Measurements from ENCODE around the gene DRAXIN. TPM values are rescaled to one million over a fixed set of nuclear protein-coding genes. Genes with fewer than 3 reads are reported as not detected.
"Not testable (repeated sequence)": the region's sequence is repeated elsewhere in the genome, so short reads cannot be mapped to it uniquely, and the experiment has no call there.

DRAXIN gene
- total RNA-seq (under 1 TPM; 0.09 to 0.11 TPM), polyA plus RNA-seq (0.12 TPM)

- Mint-ChIP-seq H3K27me3 (peaks cover 31 to 48% of the 10 kb centered on the region in 2 donors), H3K27ac (peak within 1 kb of the TSS in 4 of 8 donors; percentile 55 to 92 (median 70)), H3K4me1 (peaks cover 26 to 38% (median 31%) of the 10 kb centered on the region in 3 donors), H3K36me3 (peaks cover 0 to 1% (median 0%) of the 10 kb centered on the region in 3 donors), H3K4me3 (peak within 1 kb of the TSS; percentile 74 to 90 (median 82)), H3K9me3 (no peaks in the 10 kb centered on the region)
- no peaks in the 10 kb centered on the region for H3K9me3 ChIP-seq (ENCODE audit: low read length)
- H3K4me3 ChIP-seq (ENCODE audit: low read length): peak within 1 kb of the TSS; percentile 32
- CTCF ChIA-PET: interaction anchor here (1.6 to 2.0 kb wide), 2 partner anchors 20 to 27 kb away, joined by 4 to 7 read pairs; partner anchors contain the start of gene FBXO6
- no peaks in the 10 kb centered on the region for H3K36me3 ChIP-seq (ENCODE audit: insufficient read depth, low read length)
- peaks cover 30% of the 10 kb centered on the region for H3K4me1 ChIP-seq (ENCODE audit: insufficient read depth, low read length)
- peaks cover 5% of the 10 kb centered on the region for H3K27me3 ChIP-seq (ENCODE audit: insufficient read depth, low read length, poor library complexity, severe bottlenecking)
- POLR2A ChIA-PET: interaction anchor here (0.7 kb wide), 1 partner anchor 45 kb away, joined by 7 read pairs; the partner anchor contains the start of gene AGTRAP
- H3K27ac ChIP-seq (ENCODE audit: low read depth, low read length): no peak within 1 kb of the TSS
- DNase-seq: no peak
Observed at GRCh38 chr1:11691302-11691914, at the start of gene DRAXIN. DRAXIN (plus strand) TSS chr1:11691710; CDS start chr1:11706259, 14,549 bp downstream.

- Mint-ChIP-seq H3K9me3 (no peaks in the 10 kb centered on the region), H3K27me3 (peaks cover 2 to 11% of the 10 kb centered on the region in 2 donors), H3K36me3 (no peaks in the 10 kb centered on the region), H3K4me1 (peaks cover 0 to 2% (median 0%) of the 10 kb centered on the region in 3 donors), H3K4me3 (no peak overlapping the region), H3K27ac (no peak overlapping the region)
- H3K27me3 ChIP-seq (ENCODE audit: insufficient read depth, low read length, poor library complexity, severe bottlenecking): no peaks in the 10 kb centered on the region
- POLR2A ChIA-PET: no interaction called here
- DNase-seq: no peak
- no peak overlapping the region for H3K27ac ChIP-seq (ENCODE audit: low read depth, low read length)
- CTCF ChIA-PET: interaction anchor here (0.9 to 5.6 kb wide), 15 partner anchors 8 to 604 kb away, joined by 3 to 52 read pairs (median 4); no protein-coding TSS in a partner anchor
- H3K9me3 ChIP-seq (ENCODE audit: low read length): no peaks in the 10 kb centered on the region
- no peaks in the 10 kb centered on the region for H3K4me1 ChIP-seq (ENCODE audit: insufficient read depth, low read length)
- H3K36me3 ChIP-seq (ENCODE audit: insufficient read depth, low read length): no peaks in the 10 kb centered on the region
- H3K4me3 ChIP-seq (ENCODE audit: low read length): no peak overlapping the region
Observed at GRCh38 chr1:11641776-11642305, 49.7 kb upstream of the DRAXIN start.

- H3K4me1 Mint-ChIP-seq; H3K27me3 Mint-ChIP-seq; H3K27me3 ChIP-seq (ENCODE audit: insufficient read depth, low read length, poor library complexity, severe bottlenecking); H3K27ac ChIP-seq (ENCODE audit: low read depth, low read length); H3K4me3 ChIP-seq (ENCODE audit: low read length); POLR2A ChIA-PET; H3K9me3 Mint-ChIP-seq; H3K4me3 Mint-ChIP-seq; H3K9me3 ChIP-seq (ENCODE audit: low read length); H3K36me3 ChIP-seq (ENCODE audit: insufficient read depth, low read length); H3K4me1 ChIP-seq (ENCODE audit: insufficient read depth, low read length); H3K36me3 Mint-ChIP-seq: not testable (repeated sequence)
- H3K27ac Mint-ChIP-seq: peak overlapping the region in 1 of 8 donors; percentile 43
- DNase-seq: peak; percentile 49 to 72 (median 59)
- CTCF ChIA-PET: interaction anchor here (1.1 to 5.6 kb wide), 16 partner anchors 8 to 605 kb away, joined by 3 to 52 read pairs (median 4); partner anchors contain the start of gene FBXO6
Observed at GRCh38 chr1:11642418-11643017, 49.0 kb upstream of the DRAXIN start.

GRCh38 chr1:11643782-11644181 is 47.7 kb upstream of the DRAXIN start:
- H3K27me3 ChIP-seq (ENCODE audit: insufficient read depth, low read length, poor library complexity, severe bottlenecking): no peaks in the 10 kb centered on the region
- H3K9me3 ChIP-seq (ENCODE audit: low read length): no peaks in the 10 kb centered on the region
- ChIA-PET POLR2A (no interaction called here), CTCF (interaction anchor here (0.8 to 5.6 kb wide), 10 partner anchors 20 to 606 kb away, joined by 3 to 52 read pairs (median 3); partner anchors contain the start of gene FBXO6)
- no peak overlapping the region for H3K4me3 Mint-ChIP-seq
- no peaks in the 10 kb centered on the region for H3K36me3 Mint-ChIP-seq
- no peak overlapping the region for H3K4me3 ChIP-seq (ENCODE audit: low read length)
- no peaks in the 10 kb centered on the region for H3K4me1 ChIP-seq (ENCODE audit: insufficient read depth, low read length)
- DNase-seq: no peak
- peaks cover 0 to 2% (median 2%) of the 10 kb centered on the region in 3 donors for H3K4me1 Mint-ChIP-seq
- H3K36me3 ChIP-seq (ENCODE audit: insufficient read depth, low read length): no peaks in the 10 kb centered on the region
- H3K27ac ChIP-seq (ENCODE audit: low read depth, low read length): no peak overlapping the region
- no peaks in the 10 kb centered on the region for H3K9me3 Mint-ChIP-seq
- H3K27me3 Mint-ChIP-seq: peaks cover 2 to 6% of the 10 kb centered on the region in 2 donors
- no peak overlapping the region for H3K27ac Mint-ChIP-seq

GRCh38 chr1:11645270-11645669 is 46.2 kb upstream of the DRAXIN start:
- Histone ChIP-seq H3K4me1 (ENCODE audit: insufficient read depth, low read length) (peaks cover 9% of the 10 kb centered on the region), H3K27me3 (ENCODE audit: insufficient read depth, low read length, poor library complexity, severe bottlenecking) (no peaks in the 10 kb centered on the region), H3K36me3 (ENCODE audit: insufficient read depth, low read length) (no peaks in the 10 kb centered on the region), H3K9me3 (ENCODE audit: low read length) (no peaks in the 10 kb centered on the region), H3K27ac (ENCODE audit: low read depth, low read length) (no peak overlapping the region), H3K4me3 (ENCODE audit: low read length) (no peak overlapping the region)
- Mint-ChIP-seq H3K4me1 (peaks cover 7 to 15% (median 11%) of the 10 kb centered on the region in 3 donors), H3K36me3 (no peaks in the 10 kb centered on the region), H3K27me3 (peaks cover 0 to 2% of the 10 kb centered on the region in 2 donors), H3K4me3 (no peak overlapping the region), H3K9me3 (no peaks in the 10 kb centered on the region), H3K27ac (peak overlapping the region in 1 of 8 donors; percentile 21)
- DNase-seq: no peak
- ChIA-PET POLR2A (interaction anchor here (0.9 kb wide), 1 partner anchor 608 kb away, joined by 3 read pairs; no protein-coding TSS in a partner anchor), CTCF (interaction anchor here (0.8 to 5.6 kb wide), 9 partner anchors 18 to 608 kb away, joined by 3 to 52 read pairs (median 5); partner anchors contain the start of gene FBXO6)

GRCh38 chr1:11645670-11646265 is 45.7 kb upstream of the DRAXIN start:
- ChIA-PET POLR2A (interaction anchor here (0.9 kb wide), 1 partner anchor 608 kb away, joined by 3 read pairs; no protein-coding TSS in a partner anchor), CTCF (interaction anchor here (0.6 to 5.6 kb wide), 11 partner anchors 18 to 608 kb away, joined by 3 to 52 read pairs (median 4); partner anchors contain the start of gene FBXO6)
- H3K36me3 Mint-ChIP-seq: no peaks in the 10 kb centered on the region
- peak; percentile 63 to 84 (median 68) for DNase-seq
- Histone ChIP-seq H3K36me3 (ENCODE audit: insufficient read depth, low read length) (no peaks in the 10 kb centered on the region), H3K4me3 (ENCODE audit: low read length) (no peak overlapping the region), H3K27me3 (ENCODE audit: insufficient read depth, low read length, poor library complexity, severe bottlenecking) (no peaks in the 10 kb centered on the region), H3K9me3 (ENCODE audit: low read length) (no peaks in the 10 kb centered on the region), H3K27ac (ENCODE audit: low read depth, low read length) (no peak overlapping the region), H3K4me1 (ENCODE audit: insufficient read depth, low read length) (peaks cover 14% of the 10 kb centered on the region)
- peaks cover 0 to 2% of the 10 kb centered on the region in 2 donors for H3K27me3 Mint-ChIP-seq
- peaks cover 11 to 20% (median 14%) of the 10 kb centered on the region in 3 donors for H3K4me1 Mint-ChIP-seq
- H3K9me3 Mint-ChIP-seq: no peaks in the 10 kb centered on the region
- H3K4me3 Mint-ChIP-seq: no peak overlapping the region
- peak overlapping the region in 1 of 8 donors; percentile 58 for H3K27ac Mint-ChIP-seq

- H3K9me3 Mint-ChIP-seq: no peaks in the 10 kb centered on the region
- peaks cover 0 to 2% of the 10 kb centered on the region in 2 donors for H3K27me3 Mint-ChIP-seq
Observed at GRCh38 chr1:11646317-11646716, 45.2 kb upstream of the DRAXIN start.

More at GRCh38 chr1:11646317-11646716, 45.2 kb upstream of the DRAXIN start:
- H3K4me1 Mint-ChIP-seq: peaks cover 16 to 26% (median 20%) of the 10 kb centered on the region in 3 donors
- no peaks in the 10 kb centered on the region for H3K36me3 Mint-ChIP-seq
- H3K4me3 ChIP-seq (ENCODE audit: low read length): no peak overlapping the region
- no peak for DNase-seq
- ChIA-PET POLR2A (interaction anchor here (0.9 kb wide), 1 partner anchor 609 kb away, joined by 3 read pairs; no protein-coding TSS in a partner anchor), CTCF (interaction anchor here (0.6 to 11.3 kb wide), 11 partner anchors 17 to 609 kb away, joined by 3 to 152 read pairs (median 5); partner anchors contain the start of gene FBXO6)
- no peaks in the 10 kb centered on the region for H3K9me3 ChIP-seq (ENCODE audit: low read length)
- no peak overlapping the region for H3K27ac ChIP-seq (ENCODE audit: low read depth, low read length)
- no peak overlapping the region for H3K27ac Mint-ChIP-seq
- H3K4me1 ChIP-seq (ENCODE audit: insufficient read depth, low read length): peaks cover 19% of the 10 kb centered on the region
- no peaks in the 10 kb centered on the region for H3K27me3 ChIP-seq (ENCODE audit: insufficient read depth, low read length, poor library complexity, severe bottlenecking)
- no peak overlapping the region for H3K4me3 Mint-ChIP-seq
- H3K36me3 ChIP-seq (ENCODE audit: insufficient read depth, low read length): no peaks in the 10 kb centered on the region

Data from CD8-positive, alpha-beta memory T cell (primary cell).